K562 (cell line): ENCODE results near the gene IFNA7. TPM values are rescaled to one million over a fixed set of nuclear protein-coding genes. Genes with fewer than 3 reads are reported as not detected.

Experiments
- ATAC-seq: fragments of 200-7000 bp; cut with Tn5 transposase; 3 replicates; pipeline ENCODE4 v1.9.1; 2020; ENCODE audit warnings: moderate library complexity
- BruUV-seq: library from RNA; stranded (reverse); fragments of 400-500 nt; replicated peaks from 2 replicates; lab custom pipeline; 2021; lab: Mats Ljungman, UMichigan
- CTCF ChIA-PET: fragments of 300-600 bp; formaldehyde crosslinking; extraction: SDS; loops from one replicate; lab custom pipeline; 2021; ENCODE audit warnings: low intra/inter-chr PET ratio; lab: Yijun Ruan, JAX
- POLR2A ChIA-PET: fragments of 300-600, 350-650 bp; sonication (Branson Sonifier 250); formaldehyde crosslinking; extraction: SDS; loops from one replicate; lab custom pipeline; 2021; ENCODE audit warnings: antibody characterized with exemption, inconsistent platforms; lab: Yijun Ruan, JAX
- DNase-seq, 4 experiments: peaks; one replicate each; pipeline versions ENCODE4 v3.0.0 to v3.0.0-alpha.2; 2011 to 2018; ENCODE audit warnings: low spot score in 3 of 4, mixed read lengths in 3 of 4; ENCODE audit errors: extremely low read depth in 1 of 4
- FAIRE-seq: peaks from 2 replicates; lab custom pipeline; 2011; peaks lifted over from hg19 to GRCh38; lab: Jason Lieb, UNC
- H2AFZ ChIP-seq: 2 replicates; pipeline ENCODE4 v1.6.0; 2011; ENCODE audit warnings: low read depth, low read length, control low read depth, inconsistent platforms
- H3K27ac ChIP-seq: fragments of 200-600 bp; 3 replicates; pipeline ENCODE4 v1.8.0; 2011; ENCODE audit warnings: low read depth, mild to moderate bottlenecking, control low read depth, inconsistent platforms, low read length, moderate library complexity, mixed read lengths; ENCODE audit errors: extremely low read depth
- H3K27me3 ChIP-seq, 2 experiments: fragments of 300-600 bp in 1 of 2; 2 replicates in 1 of 2; 3 replicates in 1 of 2; pipeline versions ENCODE4 v1.6.0 to v1.8.0; 2011; ENCODE audit warnings: inconsistent platforms in 2 of 2, low read length in 2 of 2, mild to moderate bottlenecking in 1 of 2, mixed read lengths in 1 of 2, moderate library complexity in 1 of 2; ENCODE audit not compliant: control insufficient read depth in 2 of 2, insufficient read depth in 2 of 2
- H3K36me3 ChIP-seq: fragments of 300-600 bp; 3 replicates; pipeline ENCODE4 v1.8.0; 2011; ENCODE audit warnings: mild to moderate bottlenecking, low read length, inconsistent platforms; ENCODE audit not compliant: control insufficient read depth, insufficient read depth
- H3K4me1 ChIP-seq, 2 experiments: fragments of 200-600 bp in 1 of 2; replicated peaks in 1 of 2; 2 replicates in 1 of 2; 3 replicates in 1 of 2; pipeline versions ENCODE4 v1.5.1 to v1.8.0; 2011; ENCODE audit warnings: inconsistent platforms in 2 of 2, low read length in 2 of 2, mild to moderate bottlenecking in 1 of 2, mixed read lengths in 1 of 2, moderate library complexity in 1 of 2; ENCODE audit not compliant: control insufficient read depth in 2 of 2, insufficient read depth in 2 of 2
- H3K4me2 ChIP-seq: 2 replicates; pipeline ENCODE4 v1.6.1; 2011; ENCODE audit warnings: low read length, control low read depth, inconsistent platforms, mixed read lengths; ENCODE audit not compliant: insufficient read depth
- H3K4me3 ChIP-seq: fragments of 200-600 bp; sonication (generic), shearing (Covaris generic); 2 replicates; pipeline ENCODE4 v1.5.1; 2016; ENCODE audit warnings: control low read depth, inconsistent platforms
- H3K79me2 ChIP-seq: fragments of 200-600 bp; 3 replicates; pipeline ENCODE4 v1.8.0; 2011; ENCODE audit warnings: low read length, inconsistent platforms; ENCODE audit not compliant: control insufficient read depth, insufficient read depth
- H3K9ac ChIP-seq, 2 experiments: 2 replicates each; pipeline versions ENCODE4 v1.6.0 to v1.6.1; 2011; ENCODE audit warnings: low read depth in 2 of 2, low read length in 2 of 2, control low read depth in 1 of 2, inconsistent platforms in 1 of 2, mild to moderate bottlenecking in 1 of 2, mixed read lengths in 1 of 2; ENCODE audit not compliant: insufficient read depth in 1 of 2
- H3K9me1 ChIP-seq: one replicate; pipeline ENCODE4 v1.6.0; 2011; ENCODE audit warnings: inconsistent platforms, mild to moderate bottlenecking, low read length, moderate library complexity; ENCODE audit not compliant: control insufficient read depth, insufficient read depth
- H3K9me3 ChIP-seq: replicated peaks from 2 replicates; pipeline ENCODE4 v1.5.1; 2011; ENCODE audit warnings: low read depth, low read length, inconsistent platforms; ENCODE audit not compliant: control insufficient read depth, insufficient read depth
- H4K20me1 ChIP-seq: replicated peaks from 2 replicates; pipeline ENCODE4 v1.6.1; 2011; ENCODE audit warnings: low read length, inconsistent platforms, mixed read lengths; ENCODE audit not compliant: control insufficient read depth, insufficient read depth
- HMG20A ChIP-seq: fragments of 450-650 bp; formaldehyde crosslinking; conservative IDR thresholded peaks from 2 replicates; pipeline ENCODE4 v1.4.0; 2020; ENCODE audit warnings: mild to moderate bottlenecking, mixed read lengths
- KLF6 ChIP-seq: fragments of 250-450 bp; sonication (Bioruptor Pico); IDR thresholded peaks from 2 replicates; pipeline ENCODE4 v1.4.0; 2020; ENCODE audit warnings: mild to moderate bottlenecking, moderate library complexity, borderline replicate concordance
- RBFOX2 ChIP-seq: fragments of 200-400 bp; formaldehyde crosslinking; IDR thresholded peaks from 2 replicates; pipeline ENCODE4 v1.6.1; 2017; ENCODE audit warnings: low read depth, mild to moderate bottlenecking, low read length, moderate library complexity
- SNRNP70 ChIP-seq: fragments of 200-400 bp; formaldehyde crosslinking; optimal IDR thresholded peaks from 2 replicates; pipeline ENCODE3; 2017; ENCODE audit warnings: low read depth, low read length
- STAT5B ChIP-seq: fragments of 250-450 bp; sonication (Bioruptor Pico); IDR thresholded peaks from 2 replicates; pipeline ENCODE4 v1.8.0; 2021; ENCODE audit warnings: mild to moderate bottlenecking, inconsistent platforms
- TAF7 ChIP-seq: fragments of 450-650 bp; IDR thresholded peaks from 2 replicates; pipeline ENCODE4 v1.6.1; 2016; ENCODE audit warnings: missing genetic modification characterization, missing compliant biosample characterization
- TEAD2 ChIP-seq: fragments of 450-650 bp; IDR thresholded peaks from 2 replicates; pipeline ENCODE4 v1.6.1; 2016; ENCODE audit warnings: missing genetic modification characterization, control low read depth, missing compliant biosample characterization
- ZBTB7A ChIP-seq: IDR thresholded peaks from 2 replicates; pipeline ENCODE4 v1.6.1; 2011; ENCODE audit warnings: low read depth, mild to moderate bottlenecking, low read length, moderate library complexity, borderline replicate concordance; ENCODE audit not compliant: control insufficient read depth
- ZNF644 ChIP-seq: fragments of 200-800 bp; sonication (Bioruptor generic); IDR thresholded peaks from 2 replicates; pipeline ENCODE4 v1.6.1; 2016; ENCODE audit warnings: low read depth, missing genetic modification characterization, missing compliant biosample characterization
- WGBS: fragments of 100-300 bp; shearing (Covaris generic); methylation state at CpG from one replicate; pipeline ENCODE4 v1.1.6; 2016; ENCODE audit warnings: low coverage, mixed read lengths; ENCODE audit not compliant: insufficient coverage; ENCODE audit errors: missing lambda C conversion rate; 5-methylcytosine and 5-hydroxymethylcytosine counted together
- in situ Hi-C: fragments of 300-500 bp; cut with MboI; formaldehyde crosslinking; loops from 4 replicates; pipeline ENCODE4 v1.15.0; 2018; ENCODE audit warnings: inconsistent platforms, mixed read lengths
- intact Hi-C: fragments of 100-400 bp; cut with micrococcal nuclease; formaldehyde crosslinking; loops from 2 replicates; pipeline ENCODE4 v1.14.2; 2022
- polyA plus RNA-seq, 8 experiments: library from polyadenylated mRNA; depleted of rRNA in 4 of 8; stranded (reverse) in 5 of 8; unstranded in 3 of 8; fragments of >200 nt; fragmentation: Nextera tagmentation in 2 of 8; fragmentation: Illumina TruSeq in 1 of 8; extraction: Ambion mirVana in 2 of 8; extraction: Trizol in 1 of 8; gene quantifications; 2 replicates each; pipeline versions ENCODE4 v1.2.1 to v1.2.3, GENCODE V29; 2011 to 2014; ENCODE audit warnings: inconsistent platforms in 1 of 8, missing spikeins in 1 of 8
- total RNA-seq, 7 experiments: library from RNA; depleted of rRNA in 6 of 7; stranded (reverse); fragments of >200 nt in 6 of 7; fragmentation: Illumina TruSeq in 2 of 7; extraction: Trizol in 2 of 7; gene quantifications; 2 replicates each; pipeline versions ENCODE4 v1.2.1 to v1.2.3, GENCODE V29; 2011 to 2021; ENCODE audit warnings: low replicate concordance in 1 of 7
- TF ChIP-seq, protein P1 (sequence below): IDR thresholded peaks from 2 replicates; pipeline ENCODE4 v1.6.1; 2011; ENCODE audit not compliant: insufficient read length; ENCODE audit errors: extremely low read depth
- TF ChIP-seq, protein P2 (sequence below): fragments of 450-650 bp; formaldehyde crosslinking; IDR thresholded peaks from 2 replicates; pipeline ENCODE4 v1.4.0; 2020; ENCODE audit warnings: mild to moderate bottlenecking
- TF ChIP-seq, protein P3 (sequence below): fragments of 250-450 bp; sonication (Bioruptor Pico); IDR thresholded peaks from 2 replicates; pipeline ENCODE4 v1.5.0; 2020; ENCODE audit warnings: mild to moderate bottlenecking

The IFNA7 gene
- total and polyA plus RNA-seq, 9 of the 15 experiments (the other 6 are each of a cell fraction or from before 2014, with no cell fraction given) = not detected

DNA sequence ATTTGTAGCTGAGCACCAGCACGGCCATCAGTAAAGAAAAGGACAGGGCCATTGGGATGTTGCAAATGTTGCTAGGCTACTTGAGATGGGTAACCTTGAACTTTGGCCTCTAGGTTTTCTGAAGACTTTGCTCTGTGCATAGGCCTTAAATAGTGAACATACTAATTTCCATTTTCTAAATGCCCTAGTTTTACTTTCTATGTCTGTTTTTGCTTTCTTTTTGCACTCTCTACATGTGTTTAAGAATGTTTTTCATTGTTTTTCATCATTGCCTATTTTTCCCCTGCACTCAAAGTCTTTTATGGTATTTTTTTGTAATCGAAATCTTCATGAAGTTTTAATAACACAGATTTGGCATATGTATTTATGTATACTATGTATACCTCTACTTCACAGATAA, 26.1 kb upstream of the IFNA7 start, which contains the start of gene IFNA17:
IFNA17 (minus strand) TSS at position 101 of the 400 bp plus-strand sequence; CDS start at position 52, 49 bp downstream.
- in situ Hi-C loops = no loop called here
- TF ChIP-seq TEAD2 (no peak), STAT5B (CRISPR knock-in tag) (no peak), HMG20A (no peak), KLF6 (CRISPR knock-in tag) (no peak), ZBTB7A (no peak), TAF7 (no peak), RBFOX2 (no peak), ZNF644 (no peak), SNRNP70 (no peak)
- TF ChIP-seq, protein P1, sequence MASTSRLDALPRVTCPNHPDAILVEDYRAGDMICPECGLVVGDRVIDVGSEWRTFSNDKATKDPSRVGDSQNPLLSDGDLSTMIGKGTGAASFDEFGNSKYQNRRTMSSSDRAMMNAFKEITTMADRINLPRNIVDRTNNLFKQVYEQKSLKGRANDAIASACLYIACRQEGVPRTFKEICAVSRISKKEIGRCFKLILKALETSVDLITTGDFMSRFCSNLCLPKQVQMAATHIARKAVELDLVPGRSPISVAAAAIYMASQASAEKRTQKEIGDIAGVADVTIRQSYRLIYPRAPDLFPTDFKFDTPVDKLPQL = no peak
- TF ChIP-seq, protein P2, sequence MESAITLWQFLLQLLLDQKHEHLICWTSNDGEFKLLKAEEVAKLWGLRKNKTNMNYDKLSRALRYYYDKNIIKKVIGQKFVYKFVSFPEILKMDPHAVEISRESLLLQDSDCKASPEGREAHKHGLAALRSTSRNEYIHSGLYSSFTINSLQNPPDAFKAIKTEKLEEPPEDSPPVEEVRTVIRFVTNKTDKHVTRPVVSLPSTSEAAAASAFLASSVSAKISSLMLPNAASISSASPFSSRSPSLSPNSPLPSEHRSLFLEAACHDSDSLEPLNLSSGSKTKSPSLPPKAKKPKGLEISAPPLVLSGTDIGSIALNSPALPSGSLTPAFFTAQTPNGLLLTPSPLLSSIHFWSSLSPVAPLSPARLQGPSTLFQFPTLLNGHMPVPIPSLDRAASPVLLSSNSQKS (CRISPR knock-in tag) = no peak
- TF ChIP-seq, protein P3, sequence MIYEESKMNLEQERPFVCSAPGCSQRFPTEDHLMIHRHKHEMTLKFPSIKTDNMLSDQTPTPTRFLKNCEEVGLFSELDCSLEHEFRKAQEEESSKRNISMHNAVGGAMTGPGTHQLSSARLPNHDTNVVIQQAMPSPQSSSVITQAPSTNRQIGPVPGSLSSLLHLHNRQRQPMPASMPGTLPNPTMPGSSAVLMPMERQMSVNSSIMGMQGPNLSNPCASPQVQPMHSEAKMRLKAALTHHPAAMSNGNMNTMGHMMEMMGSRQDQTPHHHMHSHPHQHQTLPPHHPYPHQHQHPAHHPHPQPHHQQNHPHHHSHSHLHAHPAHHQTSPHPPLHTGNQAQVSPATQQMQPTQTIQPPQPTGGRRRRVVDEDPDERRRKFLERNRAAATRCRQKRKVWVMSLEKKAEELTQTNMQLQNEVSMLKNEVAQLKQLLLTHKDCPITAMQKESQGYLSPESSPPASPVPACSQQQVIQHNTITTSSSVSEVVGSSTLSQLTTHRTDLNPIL (CRISPR knock-in tag) = no peak

More for the DNA sequence above, 26.1 kb upstream of the IFNA7 start, which contains the start of gene IFNA17:
- ATAC-seq = no peak
- H3K27ac ChIP-seq = no peak within 1 kb of the TSS
- intact Hi-C loops = no loop called here
- FAIRE-seq = no peak
- H3K36me3 ChIP-seq = no peaks in the 10 kb centered on the region
- no peaks in the 10 kb centered on the region for H3K27me3 ChIP-seq
- H3K79me2 ChIP-seq = no peaks in the 10 kb centered on the region
- ChIA-PET POLR2A (no interaction called here), CTCF (no interaction called here)
- no peaks in the 10 kb centered on the region for H3K9me1 ChIP-seq
- no peaks in the 10 kb centered on the region for H3K4me1 ChIP-seq
- BruUV-seq = no TSS peak
- no peak for DNase-seq
- H4K20me1 ChIP-seq = no peaks in the 10 kb centered on the region
- H2AFZ ChIP-seq = no peak within 1 kb of the TSS
- H3K4me3 ChIP-seq = no peak within 1 kb of the TSS
- WGBS = no CpG with 5 or more reads among the region's 2 CpGs
- no peaks in the 10 kb centered on the region for H3K9me3 ChIP-seq
- no peak within 1 kb of the TSS for H3K9ac ChIP-seq
- H3K4me2 ChIP-seq = no peak within 1 kb of the TSS
